ACC112 (cell line): ENCODE results near the gene NOS3.

Experiments used
- H2AFZ ChIP-seq: fragments of 200-600 bp; sonication (generic); one replicate; pipeline ENCODE4 v1.6.0; 2017; ENCODE audit warnings: antibody characterized with exemption, low read length; ENCODE audit not compliant: unreplicated experiment
- H3K27ac ChIP-seq: fragments of 200-600 bp; sonication (generic); 2 replicates; pipeline ENCODE4 v1.5.1; 2014; ENCODE audit warnings: low read depth, mild to moderate bottlenecking, antibody characterized with exemption, low read length, moderate library complexity
- H3K27me3 ChIP-seq: fragments of 200-600 bp; sonication (generic); 2 replicates; pipeline ENCODE4 v1.6.1; 2014; ENCODE audit warnings: mild to moderate bottlenecking, antibody characterized with exemption, low read length, moderate library complexity, mixed read lengths; ENCODE audit not compliant: insufficient read depth
- H3K36me3 ChIP-seq: fragments of 200-600 bp; sonication (generic); 2 replicates; pipeline ENCODE4 v1.6.1; 2016; ENCODE audit warnings: mild to moderate bottlenecking, antibody characterized with exemption, low read length, moderate library complexity, mixed read lengths; ENCODE audit not compliant: insufficient read depth
- H3K4me1 ChIP-seq: fragments of 200-600 bp; sonication (generic); one replicate; pipeline ENCODE4 v1.6.1; 2016; ENCODE audit warnings: low read length, mixed read lengths; ENCODE audit not compliant: insufficient read depth, unreplicated experiment, control insufficient read depth
- H3K4me3 ChIP-seq: fragments of 200-600 bp; sonication (generic); 2 replicates; pipeline ENCODE4 v1.5.1; 2014; ENCODE audit warnings: mild to moderate bottlenecking, low read depth, low read length
- H3K79me2 ChIP-seq: fragments of 200-600 bp; sonication (generic); one replicate; pipeline ENCODE4 v1.6.0; 2016; ENCODE audit warnings: low read length; ENCODE audit not compliant: control insufficient read depth, unreplicated experiment, insufficient read depth

Gene NOS3

DNA sequence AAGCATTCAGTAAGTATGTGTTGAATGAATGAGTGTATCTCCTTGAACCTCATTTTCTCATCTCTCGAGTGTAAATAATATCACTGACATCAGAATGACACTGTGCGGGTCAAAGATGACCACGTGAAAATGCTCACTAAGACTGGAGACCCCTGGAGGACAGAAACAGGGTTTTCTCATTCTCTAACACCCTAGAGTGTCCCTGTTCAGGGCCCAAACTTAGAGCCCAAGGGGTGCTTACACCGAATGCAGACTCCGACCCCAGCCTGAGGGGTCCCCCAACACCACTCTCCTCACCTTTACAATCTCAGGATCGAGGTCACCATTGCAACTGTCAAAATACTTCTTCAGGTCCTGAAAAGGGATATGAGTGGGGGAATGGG is 65.5 kb downstream of the NOS3 start:
- H3K27me3 ChIP-seq = no peaks in the 10 kb centered on the region
- peaks cover 24% of the 10 kb centered on the region for H3K4me1 ChIP-seq
- H3K79me2 ChIP-seq = peaks cover 18% of the 10 kb centered on the region
- H2AFZ ChIP-seq = no peak overlapping the region
- no peak overlapping the region for H3K27ac ChIP-seq
- peak overlapping the region; percentile 91; the same call in 1 of the 2 replicates for H3K4me3 ChIP-seq
- no peaks in the 10 kb centered on the region for H3K36me3 ChIP-seq

DNA sequence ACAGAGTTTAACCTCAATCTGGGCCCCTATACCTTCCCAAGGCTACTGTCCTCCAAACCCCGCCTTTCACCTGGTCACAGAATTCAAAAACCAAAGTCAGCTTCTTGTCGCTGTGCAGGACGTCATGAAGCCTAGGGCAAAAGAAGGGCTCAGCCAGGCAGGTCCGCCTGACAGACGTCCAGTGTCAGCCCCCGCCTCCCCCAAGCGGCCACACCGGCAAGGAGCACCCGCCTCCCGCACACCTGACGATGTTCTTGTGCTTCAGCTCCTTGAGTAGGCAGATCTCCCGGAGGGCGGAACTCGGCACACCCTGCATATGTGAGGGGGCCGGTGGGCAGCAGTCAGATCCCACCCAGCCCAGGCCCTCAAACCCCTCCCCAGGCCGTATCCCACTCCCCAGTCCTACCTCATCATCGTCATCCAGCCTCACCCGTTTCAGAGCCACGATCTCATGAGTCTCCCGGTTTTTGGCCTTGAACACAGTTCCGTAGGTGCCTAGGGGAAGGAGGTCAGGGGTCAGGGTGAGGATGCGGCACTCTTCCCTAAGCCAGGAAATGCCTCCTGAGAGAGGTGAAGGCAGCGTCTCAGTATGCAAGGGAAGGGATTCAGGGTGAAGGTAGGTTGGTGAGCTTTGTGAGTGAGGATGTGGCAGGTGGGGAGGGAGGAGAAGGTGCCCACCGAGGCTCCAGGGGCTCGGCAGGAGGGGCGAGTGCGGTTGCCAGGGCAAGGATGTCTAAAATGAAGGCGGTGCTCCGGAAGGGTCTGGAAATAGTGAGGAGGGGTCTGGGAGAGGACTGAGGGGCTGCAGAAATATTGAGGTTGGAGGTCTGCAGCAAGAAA is 66.1 kb downstream of the NOS3 start:
- H3K27me3 ChIP-seq = no peaks in the 10 kb centered on the region
- H2AFZ ChIP-seq = peak overlapping the region; percentile 70
- peak overlapping the region; percentile 91 for H3K4me3 ChIP-seq
- peaks cover 24% of the 10 kb centered on the region for H3K79me2 ChIP-seq
- H3K27ac ChIP-seq = no peak overlapping the region
- H3K36me3 ChIP-seq = no peaks in the 10 kb centered on the region
- peaks cover 30% of the 10 kb centered on the region for H3K4me1 ChIP-seq

DNA sequence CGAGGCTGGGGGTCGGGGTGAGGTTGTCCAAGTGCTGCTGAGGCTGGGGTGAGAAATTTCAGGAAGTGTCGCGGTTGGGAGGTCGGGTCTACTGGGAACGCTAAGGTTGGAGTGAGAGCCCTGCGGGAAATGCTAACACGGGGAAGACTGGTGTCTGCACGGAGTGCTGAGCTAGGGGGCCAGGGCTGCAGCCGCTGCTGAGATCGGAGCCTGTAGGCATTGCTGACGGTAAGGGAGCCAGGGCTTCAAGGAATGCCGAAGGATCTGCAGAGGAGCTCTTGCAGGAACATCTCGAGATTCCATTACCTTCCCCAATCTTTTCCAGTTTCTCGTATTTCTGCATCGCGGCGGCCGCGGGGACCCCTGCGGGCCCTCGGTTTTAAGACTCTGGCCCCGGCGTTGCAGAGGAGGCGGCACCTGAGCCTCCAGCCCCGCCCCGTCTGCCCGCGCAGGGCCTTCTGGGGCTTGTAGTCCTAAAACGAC is 66.7 kb downstream of the NOS3 start, which contains the start of gene CDK5:
Gene CDK5, minus strand, starts transcription at position 392 of the 483 bp plus-strand sequence. Its CDS starts 49 bp downstream, at position 343.
- peaks cover 29% of the 10 kb centered on the region for H3K79me2 ChIP-seq
- H3K4me1 ChIP-seq = peaks cover 37% of the 10 kb centered on the region
- H3K4me3 ChIP-seq = peak within 1 kb of the TSS; percentile 91
- H3K27ac ChIP-seq = peak within 1 kb of the TSS; percentile 85
- no peaks in the 10 kb centered on the region for H3K36me3 ChIP-seq
- no peaks in the 10 kb centered on the region for H3K27me3 ChIP-seq
- H2AFZ ChIP-seq = peak within 1 kb of the TSS; percentile 70

DNA sequence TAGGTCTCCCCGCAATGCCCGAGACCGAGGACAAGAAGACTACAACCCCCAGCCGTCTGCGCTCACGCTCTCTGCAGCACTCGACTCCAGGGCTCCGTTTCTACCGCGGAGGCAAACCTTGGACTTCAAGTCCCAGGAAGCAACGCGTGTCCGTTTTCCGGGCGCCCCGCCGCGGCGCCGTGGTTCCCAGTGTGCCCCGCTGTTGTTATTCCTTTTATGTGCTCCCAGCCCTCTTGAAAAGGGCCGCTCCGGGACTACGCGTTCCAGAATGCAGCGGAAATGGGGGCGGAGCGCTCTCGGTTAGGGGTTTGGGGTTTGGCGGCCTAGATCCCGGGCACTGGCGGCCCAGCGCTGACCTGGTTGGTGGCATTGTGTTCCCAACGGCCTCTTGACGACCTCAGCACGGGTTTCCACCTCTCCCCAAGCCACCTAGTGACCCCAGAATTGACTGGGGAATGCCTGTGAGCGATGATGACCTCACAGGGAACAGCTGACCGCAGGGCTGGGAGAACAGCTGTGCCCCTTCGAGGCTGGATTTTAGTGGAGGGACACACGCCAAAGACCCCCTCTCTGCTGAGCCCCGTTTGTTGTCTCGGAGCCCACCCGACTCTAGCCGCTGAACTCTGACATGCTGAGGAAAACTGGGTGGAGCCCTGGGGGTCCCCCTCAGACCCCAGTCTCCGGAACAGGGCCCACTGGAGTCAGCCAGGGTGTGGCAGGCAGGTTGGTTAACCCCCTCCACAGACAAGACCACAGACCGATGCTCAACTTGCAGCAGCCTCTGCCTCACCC is 67.4 kb downstream of the NOS3 start:
- no peaks in the 10 kb centered on the region for H3K36me3 ChIP-seq
- peak overlapping the region; percentile 23 for H2AFZ ChIP-seq
- peak overlapping the region; percentile 91 for H3K4me3 ChIP-seq
- no peaks in the 10 kb centered on the region for H3K27me3 ChIP-seq
- H3K4me1 ChIP-seq = peaks cover 40% of the 10 kb centered on the region
- H3K79me2 ChIP-seq = peaks cover 29% of the 10 kb centered on the region
- peak overlapping the region; percentile 85 for H3K27ac ChIP-seq

DNA sequence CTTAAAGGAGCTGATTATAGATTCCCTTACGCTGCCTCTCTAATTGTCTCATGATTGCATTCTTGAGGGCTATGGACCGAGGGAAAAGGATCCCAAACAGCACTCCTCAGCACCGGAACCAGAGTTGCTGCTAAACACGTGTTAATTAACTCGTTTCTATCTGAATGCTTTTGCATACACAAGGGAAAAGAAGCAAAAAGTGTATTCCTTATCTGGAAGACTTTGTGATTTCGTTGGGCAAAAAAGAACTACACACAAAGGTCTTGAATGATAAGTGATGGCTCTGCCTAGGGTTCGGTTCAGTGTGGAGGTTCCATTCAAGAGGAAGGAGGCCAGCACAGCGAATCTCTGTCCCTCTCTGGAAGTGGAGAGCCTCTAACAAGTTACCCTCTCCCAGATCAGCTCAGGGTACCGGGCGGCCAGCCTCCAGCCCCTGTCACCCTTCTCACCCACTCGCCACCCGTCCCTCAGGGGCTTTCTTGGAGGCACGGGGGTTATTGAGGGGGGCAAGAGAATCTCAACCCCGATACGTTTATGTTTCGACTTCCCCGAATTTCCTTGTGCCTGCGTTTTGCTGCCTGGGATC is 68.1 kb downstream of the NOS3 start:
- no peaks in the 10 kb centered on the region for H3K36me3 ChIP-seq
- H2AFZ ChIP-seq = peak overlapping the region; percentile 71
- H3K4me1 ChIP-seq = peaks cover 44% of the 10 kb centered on the region
- H3K4me3 ChIP-seq = peak overlapping the region; percentile 91
- peak overlapping the region; percentile 85 for H3K27ac ChIP-seq
- peaks cover 30% of the 10 kb centered on the region for H3K79me2 ChIP-seq
- no peaks in the 10 kb centered on the region for H3K27me3 ChIP-seq

DNA sequence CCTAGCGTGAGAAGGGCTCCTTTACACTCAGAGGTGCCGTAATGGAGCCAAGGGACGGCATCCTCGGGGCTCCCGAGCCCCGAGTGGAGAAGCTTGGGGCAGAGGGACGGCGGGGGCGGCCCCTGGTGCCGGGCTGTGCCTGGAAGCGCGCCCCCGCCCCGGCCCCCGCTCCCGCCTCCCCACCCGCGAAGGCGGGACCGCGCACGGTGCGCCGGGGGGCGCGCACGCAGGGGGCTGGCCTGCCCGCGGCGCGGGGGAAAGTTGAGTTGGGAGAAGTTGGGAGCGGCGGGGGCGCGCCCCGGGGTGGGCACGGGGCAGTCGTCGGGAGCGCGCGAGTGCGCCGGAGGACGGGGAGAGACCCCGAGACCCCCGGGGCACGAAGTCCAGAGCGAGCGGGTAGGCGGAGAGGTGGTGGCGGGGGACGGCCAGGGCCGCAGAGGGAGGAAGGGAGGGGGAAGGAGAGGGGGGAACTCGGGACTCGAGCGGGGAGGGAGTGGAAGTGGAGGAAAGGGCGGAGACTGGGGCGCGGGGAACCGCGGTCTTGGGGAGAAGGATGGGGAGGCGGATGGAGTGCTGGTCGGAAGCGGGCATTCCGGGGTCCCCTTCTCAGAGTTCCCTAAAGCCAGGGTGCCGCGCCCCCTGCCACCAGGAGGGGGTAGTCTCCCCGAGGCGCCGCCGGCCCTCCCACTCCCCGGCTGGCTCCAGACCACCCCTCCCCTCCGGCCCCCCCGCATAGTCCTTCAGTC is 68.7 kb downstream of the NOS3 start, which contains the start of gene SLC4A2:
Gene SLC4A2, plus strand, starts transcription at position 223 of the 746 bp plus-strand sequence. CDS start 2,399 bp downstream, outside the sequence.
- Histone ChIP-seq H3K4me3 (peak within 1 kb of the TSS; percentile 91), H3K27me3 (no peaks in the 10 kb centered on the region), H3K79me2 (peaks cover 34% of the 10 kb centered on the region), H3K27ac (peak within 1 kb of the TSS; percentile 85), H3K4me1 (peaks cover 44% of the 10 kb centered on the region), H2AFZ (peak within 1 kb of the TSS; percentile 71), H3K36me3 (no peaks in the 10 kb centered on the region)

DNA sequence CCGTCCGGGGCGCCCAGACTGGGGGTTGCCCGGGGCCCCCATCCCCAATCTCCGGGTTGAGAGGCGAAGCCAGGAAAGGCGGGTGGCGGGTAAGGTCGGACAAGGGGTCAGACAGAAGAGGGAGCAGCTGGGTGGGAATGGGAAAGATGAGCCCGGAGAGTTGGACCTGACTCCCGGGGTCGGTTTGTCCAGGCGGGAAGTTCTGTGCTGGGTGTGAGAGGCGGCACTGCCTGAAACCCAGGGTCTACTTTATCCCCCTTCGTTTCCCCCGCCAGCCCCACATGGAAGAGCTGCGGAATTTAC is 69.2 kb downstream of the NOS3 start:
- Histone ChIP-seq H3K27me3 (no peaks in the 10 kb centered on the region), H3K27ac (peak overlapping the region; percentile 85), H3K4me1 (peaks cover 44% of the 10 kb centered on the region), H3K4me3 (peak overlapping the region; percentile 91), H3K36me3 (peaks cover 5% of the 10 kb centered on the region; the same call in 1 of the 2 replicates), H2AFZ (no peak overlapping the region), H3K79me2 (peaks cover 40% of the 10 kb centered on the region)

DNA sequence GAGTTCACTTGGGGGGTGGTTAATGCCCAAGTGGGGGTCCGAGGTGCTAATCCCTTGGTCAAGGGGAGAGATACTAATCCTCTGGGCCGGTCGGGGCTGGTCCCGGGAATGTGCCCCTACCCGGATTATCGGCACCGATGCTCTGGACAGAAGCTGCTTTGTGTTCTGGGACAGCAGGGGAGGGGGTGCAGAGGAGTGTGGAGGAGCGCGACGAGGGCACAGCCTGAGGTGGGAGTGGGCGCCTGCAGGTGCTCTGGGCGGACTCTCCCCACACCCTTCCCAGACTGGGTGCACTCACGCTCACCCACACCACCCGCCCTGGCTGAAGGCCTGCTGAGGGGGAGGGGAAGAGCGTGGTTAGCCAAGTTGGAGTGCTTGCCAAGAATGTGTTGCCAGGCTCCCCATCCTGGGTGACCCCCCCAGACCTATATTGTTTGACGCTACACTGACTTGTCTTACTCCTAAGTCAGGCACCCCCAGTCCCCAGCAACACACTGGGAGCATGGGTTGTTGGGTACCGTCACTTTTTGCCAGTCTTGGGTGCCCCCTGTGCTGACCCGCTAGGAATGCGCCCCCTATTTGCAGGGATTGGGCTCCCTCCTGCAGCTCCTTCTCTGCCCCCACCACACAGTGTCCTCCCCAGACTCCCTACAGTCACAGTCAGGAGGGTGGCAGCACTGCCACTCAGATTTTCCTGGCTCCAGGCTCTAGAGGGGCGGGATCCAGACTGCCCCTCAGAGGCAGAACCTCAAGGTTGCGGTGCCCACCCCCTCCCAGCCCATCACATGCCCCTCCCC is 69.8 kb downstream of the NOS3 start:
- peak overlapping the region; percentile 85 for H3K27ac ChIP-seq
- peaks cover 45% of the 10 kb centered on the region for H3K79me2 ChIP-seq
- H2AFZ ChIP-seq = no peak overlapping the region
- no peaks in the 10 kb centered on the region for H3K27me3 ChIP-seq
- peaks cover 10% of the 10 kb centered on the region; the same call in 1 of the 2 replicates for H3K36me3 ChIP-seq
- peak overlapping the region; percentile 91 for H3K4me3 ChIP-seq
- H3K4me1 ChIP-seq = peaks cover 44% of the 10 kb centered on the region

DNA sequence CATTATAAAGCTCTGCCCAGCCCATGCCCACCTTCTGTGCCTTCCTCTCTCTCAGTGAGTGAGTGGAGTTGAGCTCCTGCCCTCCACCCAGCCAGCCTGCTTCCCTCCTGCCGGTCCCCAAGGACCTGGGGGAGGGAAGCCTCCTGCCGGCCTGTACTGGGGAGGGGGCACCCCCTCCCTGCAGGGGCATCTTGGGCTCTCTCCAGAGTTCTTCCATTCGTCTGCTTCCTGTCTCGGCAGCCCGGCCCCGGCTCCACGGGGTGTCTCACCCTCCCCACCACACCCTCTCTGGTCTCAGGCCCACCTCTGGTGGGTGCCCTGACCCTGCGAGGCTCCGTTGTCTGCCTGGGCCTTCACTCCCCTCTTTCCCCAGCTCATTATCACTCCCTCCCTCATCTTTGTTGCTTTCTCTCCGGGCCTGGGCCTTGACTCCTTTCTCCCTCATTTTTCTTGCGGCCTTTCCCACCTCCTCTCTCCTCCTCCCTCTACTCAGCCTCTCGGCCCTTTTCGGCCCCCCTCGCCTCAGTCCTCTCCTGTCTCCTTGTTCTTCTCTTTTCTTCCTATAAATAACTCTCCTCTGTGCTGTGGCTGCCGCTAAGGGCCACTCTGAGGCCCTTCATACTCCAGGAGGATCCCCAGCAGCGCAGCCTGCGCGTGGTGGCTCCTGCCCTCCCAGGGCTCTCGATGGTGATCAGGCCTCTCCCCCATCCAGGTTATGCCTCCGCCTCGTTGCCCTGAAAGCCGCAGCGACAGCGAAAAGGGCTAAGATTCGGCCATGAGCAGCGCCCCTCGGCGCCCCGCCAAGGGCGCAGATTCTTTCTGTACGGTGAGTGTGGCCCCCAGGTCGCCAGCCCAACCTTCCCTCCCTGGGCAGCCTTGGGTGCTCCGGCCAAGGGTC is 70.6 kb downstream of the NOS3 start:
- H3K27me3 ChIP-seq = no peaks in the 10 kb centered on the region
- peak overlapping the region; percentile 91 for H3K4me3 ChIP-seq
- peaks cover 10% of the 10 kb centered on the region; the same call in 1 of the 2 replicates for H3K36me3 ChIP-seq
- peaks cover 49% of the 10 kb centered on the region for H3K79me2 ChIP-seq
- H3K27ac ChIP-seq = peak overlapping the region; percentile 85
- H2AFZ ChIP-seq = no peak overlapping the region
- peaks cover 43% of the 10 kb centered on the region for H3K4me1 ChIP-seq
